Erythroblast (primary cell): ENCODE measurements around the gene GATD1.

Source experiments
- GATA1 ChIP-seq: IDR thresholded peaks from 2 replicates; pipeline ENCODE4 v1.6.1; 2011; ENCODE audit warnings: low read depth, mild to moderate bottlenecking, control low read depth, low read length, moderate library complexity
- POLR2A ChIP-seq: IDR thresholded peaks from 2 replicates; pipeline ENCODE4 v1.6.1; 2011; ENCODE audit warnings: mild to moderate bottlenecking, low read length

- TF ChIP-seq POLR2A: no peak
- TF ChIP-seq GATA1: no peak
Measured at GRCh38 chr11:826836-827145, 49.5 kb upstream of the GATD1 start.
